A673 (cell line): ENCODE results near the gene CACNA1G.

Experiments used
- EZH2 ChIP-seq: fragments of 200-600 bp; sonication (generic); IDR thresholded peaks from 2 replicates; pipeline ENCODE4 v1.6.1; 2017; ENCODE audit warnings: borderline replicate concordance, low read depth, mild to moderate bottlenecking, mixed read lengths, antibody characterized with exemption, low read length; ENCODE audit not compliant: poor library complexity, severe bottlenecking
- TF ChIP-seq, protein P1 (sequence below): fragments of 300-800, 200-600 bp; sonication (generic); conservative IDR thresholded peaks from 2 replicates; pipeline ENCODE4 v1.5.1; 2017; ENCODE audit warnings: low read depth, mild to moderate bottlenecking, antibody characterized with exemption, low read length, moderate library complexity, mixed read lengths

DNA sequence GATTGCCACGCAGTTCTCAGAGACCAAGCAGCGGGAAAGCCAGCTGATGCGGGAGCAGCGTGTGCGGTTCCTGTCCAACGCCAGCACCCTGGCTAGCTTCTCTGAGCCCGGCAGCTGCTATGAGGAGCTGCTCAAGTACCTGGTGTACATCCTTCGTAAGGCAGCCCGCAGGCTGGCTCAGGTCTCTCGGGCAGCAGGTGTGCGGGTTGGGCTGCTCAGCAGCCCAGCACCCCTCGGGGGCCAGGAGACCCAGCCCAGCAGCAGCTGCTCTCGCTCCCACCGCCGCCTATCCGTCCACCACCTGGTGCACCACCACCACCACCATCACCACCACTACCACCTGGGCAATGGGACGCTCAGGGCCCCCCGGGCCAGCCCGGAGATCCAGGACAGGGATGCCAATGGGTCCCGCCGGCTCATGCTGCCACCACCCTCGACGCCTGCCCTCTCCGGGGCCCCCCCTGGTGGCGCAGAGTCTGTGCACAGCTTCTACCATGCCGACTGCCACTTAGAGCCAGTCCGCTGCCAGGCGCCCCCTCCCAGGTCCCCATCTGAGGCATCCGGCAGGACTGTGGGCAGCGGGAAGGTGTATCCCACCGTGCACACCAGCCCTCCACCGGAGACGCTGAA, 15.2 kb downstream of the CACNA1G start:
- TF ChIP-seq, protein P1, sequence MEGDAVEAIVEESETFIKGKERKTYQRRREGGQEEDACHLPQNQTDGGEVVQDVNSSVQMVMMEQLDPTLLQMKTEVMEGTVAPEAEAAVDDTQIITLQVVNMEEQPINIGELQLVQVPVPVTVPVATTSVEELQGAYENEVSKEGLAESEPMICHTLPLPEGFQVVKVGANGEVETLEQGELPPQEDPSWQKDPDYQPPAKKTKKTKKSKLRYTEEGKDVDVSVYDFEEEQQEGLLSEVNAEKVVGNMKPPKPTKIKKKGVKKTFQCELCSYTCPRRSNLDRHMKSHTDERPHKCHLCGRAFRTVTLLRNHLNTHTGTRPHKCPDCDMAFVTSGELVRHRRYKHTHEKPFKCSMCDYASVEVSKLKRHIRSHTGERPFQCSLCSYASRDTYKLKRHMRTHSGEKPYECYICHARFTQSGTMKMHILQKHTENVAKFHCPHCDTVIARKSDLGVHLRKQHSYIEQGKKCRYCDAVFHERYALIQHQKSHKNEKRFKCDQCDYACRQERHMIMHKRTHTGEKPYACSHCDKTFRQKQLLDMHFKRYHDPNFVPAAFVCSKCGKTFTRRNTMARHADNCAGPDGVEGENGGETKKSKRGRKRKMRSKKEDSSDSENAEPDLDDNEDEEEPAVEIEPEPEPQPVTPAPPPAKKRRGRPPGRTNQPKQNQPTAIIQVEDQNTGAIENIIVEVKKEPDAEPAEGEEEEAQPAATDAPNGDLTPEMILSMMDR: no peak
- TF ChIP-seq EZH2: no peak
